NT2/D1 (cell line): ENCODE measurements around the gene AIF1L.

Experiments
- SUZ12 ChIP-seq: IDR thresholded peaks from 2 replicates; pipeline ENCODE4 v1.6.1; 2011; ENCODE audit not compliant: insufficient read length, insufficient read depth; ENCODE audit errors: extremely low read depth
- YY1 ChIP-seq: IDR thresholded peaks from 2 replicates; pipeline ENCODE4 v1.6.1; 2011; ENCODE audit not compliant: insufficient read length, insufficient read depth
- ZNF274 ChIP-seq: IDR thresholded peaks from 2 replicates; pipeline ENCODE4 v1.6.1; 2011; ENCODE audit warnings: mild to moderate bottlenecking, low read depth, low read length

GRCh38 chr9:131114084-131114535 lies 17.8 kb downstream of the AIF1L start:
- TF ChIP-seq SUZ12, result no peak
- no peak for TF ChIP-seq YY1
- TF ChIP-seq ZNF274, result no peak
